IMR-90 (cell line): Measurements from ENCODE around the gene SLC9A3. TPM values are rescaled to one million over a fixed set of nuclear protein-coding genes. Genes with fewer than 3 reads are reported as not detected.
A peak's percentile ranks its signal among the peaks of the same experiment; 100 is the strongest.

ENCODE experiments used
- ATAC-seq: fragments of 200-7000 bp; cut with Tn5 transposase; 2 replicates; pipeline ENCODE4 v1.9.1; 2020; ENCODE audit warnings: low read depth, mild to moderate bottlenecking, moderate library complexity
- BruUV-seq: library from RNA; stranded (reverse); fragments of 400-500 nt; replicated peaks from 2 replicates; lab custom pipeline; 2021; lab: Mats Ljungman, UMichigan
- CTCF ChIA-PET: fragments of 300-600 bp; formaldehyde crosslinking; extraction: SDS; loops from one replicate; lab custom pipeline; 2021; ENCODE audit warnings: antibody characterized with exemption; lab: Yijun Ruan, JAX
- POLR2A ChIA-PET: fragments of 300-600 bp; sonication (Branson Sonifier 250); formaldehyde crosslinking; loops from one replicate; lab custom pipeline; 2022; ENCODE audit warnings: antibody characterized with exemption; ENCODE audit not compliant: unreplicated experiment; lab: Charles Lee
- DNase-seq: peaks from one replicate; pipeline ENCODE4 v3.0.0; 2013
- H2AFZ ChIP-seq: replicated peaks from 2 replicates; pipeline ENCODE3; 2013; ENCODE audit warnings: low read length, mild to moderate bottlenecking; ENCODE audit not compliant: poor library complexity
- H2AK5ac ChIP-seq: 2 replicates; pipeline ENCODE4 v1.6.1; 2013; ENCODE audit warnings: low read depth, low read length, inconsistent platforms
- H2AK9ac ChIP-seq: replicated peaks from 2 replicates; pipeline ENCODE3; 2013; ENCODE audit warnings: mild to moderate bottlenecking, low read depth, low read length, moderate library complexity; ENCODE audit not compliant: poor library complexity
- H2BK120ac ChIP-seq: 2 replicates; pipeline ENCODE4 v1.6.1; 2013; ENCODE audit warnings: low read depth, low read length, inconsistent platforms
- H2BK15ac ChIP-seq: 3 replicates; pipeline ENCODE4 v1.6.1; 2013; ENCODE audit warnings: low read depth, low read length, inconsistent platforms
- H2BK20ac ChIP-seq: 2 replicates; pipeline ENCODE4 v1.6.1; 2013; ENCODE audit warnings: low read depth, mild to moderate bottlenecking, inconsistent platforms, low read length, moderate library complexity
- H2BK5ac ChIP-seq: 2 replicates; pipeline ENCODE4 v1.6.1; 2013; ENCODE audit warnings: mild to moderate bottlenecking, low read depth, low read length, inconsistent platforms; ENCODE audit not compliant: poor library complexity, severe bottlenecking
- H3K14ac ChIP-seq: replicated peaks from 2 replicates; pipeline ENCODE4 v1.6.1; 2013; ENCODE audit warnings: low read depth, low read length, inconsistent platforms
- H3K18ac ChIP-seq: 2 replicates; pipeline ENCODE4 v1.6.1; 2013; ENCODE audit warnings: low read depth, low read length, control low read depth
- H3K23ac ChIP-seq: 2 replicates; pipeline ENCODE4 v1.6.1; 2013; ENCODE audit warnings: low read depth, low read length, inconsistent platforms
- H3K27ac ChIP-seq: 2 replicates; pipeline ENCODE4 v1.5.1; 2013; ENCODE audit warnings: mild to moderate bottlenecking, control low read depth, low read length; ENCODE audit not compliant: insufficient read depth
- H3K27me3 ChIP-seq: 2 replicates; pipeline ENCODE4 v1.6.1; 2013; ENCODE audit warnings: low read length; ENCODE audit not compliant: control insufficient read depth, insufficient read depth
- H3K36me3 ChIP-seq: 2 replicates; pipeline ENCODE4 v1.6.1; 2013; ENCODE audit warnings: low read length, mixed read lengths; ENCODE audit not compliant: control insufficient read depth, insufficient read depth
- H3K4ac ChIP-seq: 2 replicates; pipeline ENCODE4 v1.6.1; 2013; ENCODE audit warnings: low read depth, low read length, inconsistent platforms
- H3K4me1 ChIP-seq: 2 replicates; pipeline ENCODE4 v1.6.1; 2013; ENCODE audit warnings: low read length, mixed read lengths; ENCODE audit not compliant: control insufficient read depth, insufficient read depth
- H3K4me2 ChIP-seq: 2 replicates; pipeline ENCODE4 v1.6.1; 2013; ENCODE audit warnings: low read depth, mild to moderate bottlenecking, control low read depth, low read length, moderate library complexity
- H3K4me3 ChIP-seq: 2 replicates; pipeline ENCODE4 v1.5.1; 2013; ENCODE audit warnings: low read depth, mild to moderate bottlenecking, control low read depth, low read length, moderate library complexity; ENCODE audit not compliant: insufficient read depth
- H3K56ac ChIP-seq: 2 replicates; pipeline ENCODE4 v1.6.1; 2013; ENCODE audit warnings: low read length, inconsistent platforms; ENCODE audit not compliant: insufficient read depth; ENCODE audit errors: extremely low read depth
- H3K79me1 ChIP-seq, 2 experiments: 2 replicates each; pipeline ENCODE4 v1.6.1; 2013; ENCODE audit warnings: low read length in 2 of 2, inconsistent platforms in 1 of 2, low read depth in 1 of 2
- H3K9ac ChIP-seq: 2 replicates; pipeline ENCODE4 v1.6.1; 2013; ENCODE audit warnings: low read depth, low read length, control low read depth
- H3K9me1 ChIP-seq: 2 replicates; pipeline ENCODE4 v1.6.1; 2013; ENCODE audit warnings: low read length, inconsistent platforms; ENCODE audit not compliant: insufficient read depth
- H3K9me3 ChIP-seq: 2 replicates; pipeline ENCODE4 v1.6.1; 2013; ENCODE audit warnings: low read length; ENCODE audit not compliant: control insufficient read depth, insufficient read depth
- H4K20me1 ChIP-seq: 2 replicates; pipeline ENCODE4 v1.6.1; 2013; ENCODE audit warnings: low read length, inconsistent platforms; ENCODE audit not compliant: insufficient read depth
- H4K5ac ChIP-seq: 2 replicates; pipeline ENCODE4 v1.6.1; 2013; ENCODE audit warnings: mild to moderate bottlenecking, low read depth, low read length, control low read depth
- H4K8ac ChIP-seq, 2 experiments: 2 replicates each; pipeline ENCODE4 v1.6.1; 2013; ENCODE audit warnings: low read depth in 2 of 2, low read length in 2 of 2, control low read depth in 1 of 2, inconsistent platforms in 1 of 2
- H4K91ac ChIP-seq: 2 replicates; pipeline ENCODE4 v1.6.1; 2013; ENCODE audit warnings: low read depth, low read length, inconsistent platforms; ENCODE audit not compliant: insufficient read depth
- POLR2A ChIP-seq: IDR thresholded peaks from 2 replicates; pipeline ENCODE4 v1.6.1; 2012; ENCODE audit warnings: mild to moderate bottlenecking, low read depth, low read length
- RFX5 ChIP-seq: IDR thresholded peaks from 2 replicates; pipeline ENCODE4 v1.8.0; 2012; ENCODE audit warnings: low read depth, mild to moderate bottlenecking, low read length, moderate library complexity
- WGBS, 2 experiments: methylation state at CpG; one replicate each; pipeline versions ENCODE4 v1.1.5 to v1.1.7; 2013; ENCODE audit warnings: missing lambda C conversion rate in 2 of 2; ENCODE audit not compliant: insufficient read length in 1 of 2; ENCODE audit errors: extremely low coverage in 2 of 2; 5-methylcytosine and 5-hydroxymethylcytosine counted together
- dilution Hi-C: fragments of 300-500 bp; cut with HindIII; formaldehyde crosslinking; loops from one replicate; pipeline ENCODE4 v1.14.3; 2018; ENCODE audit warnings: low sequenced_read_pairs; ENCODE audit not compliant: unreplicated experiment
- in situ Hi-C: fragments of 300-500 bp; cut with MboI; formaldehyde crosslinking; loops from 3 replicates; pipeline ENCODE4 v1.14.3; 2019; ENCODE audit warnings: low sequenced_read_pairs, inconsistent platforms, mixed read lengths
- intact Hi-C: fragments of 100-400 bp; cut with micrococcal nuclease; formaldehyde crosslinking; loops from 2 replicates; pipeline ENCODE4 v1.10.0; 2022
- polyA plus RNA-seq, 3 experiments: library from polyadenylated mRNA; depleted of rRNA; stranded (reverse); fragments of >200 nt; gene quantifications; 2 replicates each; pipeline ENCODE4 v1.2.3, GENCODE V29; 2012; ENCODE audit warnings: low replicate concordance in 1 of 3
- total RNA-seq: library from RNA; depleted of rRNA; stranded (reverse); fragments of >200 nt; gene quantifications from 2 replicates; pipeline ENCODE4 v1.2.3, GENCODE V29; 2012
- TF ChIP-seq, protein P1 (sequence below): fragments of 150-350 bp; IDR thresholded peaks from 2 replicates; pipeline ENCODE4 v1.6.1; 2016; ENCODE audit warnings: low read depth, mild to moderate bottlenecking, low read length, moderate library complexity, borderline replicate concordance

The SLC9A3 gene
- total and polyA plus RNA-seq, 2 of the 4 experiments (the other 2 are of a cell fraction), result 0.72 to 1.5 TPM

- TF ChIP-seq, protein P1, sequence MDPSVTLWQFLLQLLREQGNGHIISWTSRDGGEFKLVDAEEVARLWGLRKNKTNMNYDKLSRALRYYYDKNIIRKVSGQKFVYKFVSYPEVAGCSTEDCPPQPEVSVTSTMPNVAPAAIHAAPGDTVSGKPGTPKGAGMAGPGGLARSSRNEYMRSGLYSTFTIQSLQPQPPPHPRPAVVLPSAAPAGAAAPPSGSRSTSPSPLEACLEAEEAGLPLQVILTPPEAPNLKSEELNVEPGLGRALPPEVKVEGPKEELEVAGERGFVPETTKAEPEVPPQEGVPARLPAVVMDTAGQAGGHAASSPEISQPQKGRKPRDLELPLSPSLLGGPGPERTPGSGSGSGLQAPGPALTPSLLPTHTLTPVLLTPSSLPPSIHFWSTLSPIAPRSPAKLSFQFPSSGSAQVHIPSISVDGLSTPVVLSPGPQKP, result no peak
Measured at GRCh38 chr5:472656-473550, 51.3 kb downstream of the SLC9A3 start (continued).

DNA sequence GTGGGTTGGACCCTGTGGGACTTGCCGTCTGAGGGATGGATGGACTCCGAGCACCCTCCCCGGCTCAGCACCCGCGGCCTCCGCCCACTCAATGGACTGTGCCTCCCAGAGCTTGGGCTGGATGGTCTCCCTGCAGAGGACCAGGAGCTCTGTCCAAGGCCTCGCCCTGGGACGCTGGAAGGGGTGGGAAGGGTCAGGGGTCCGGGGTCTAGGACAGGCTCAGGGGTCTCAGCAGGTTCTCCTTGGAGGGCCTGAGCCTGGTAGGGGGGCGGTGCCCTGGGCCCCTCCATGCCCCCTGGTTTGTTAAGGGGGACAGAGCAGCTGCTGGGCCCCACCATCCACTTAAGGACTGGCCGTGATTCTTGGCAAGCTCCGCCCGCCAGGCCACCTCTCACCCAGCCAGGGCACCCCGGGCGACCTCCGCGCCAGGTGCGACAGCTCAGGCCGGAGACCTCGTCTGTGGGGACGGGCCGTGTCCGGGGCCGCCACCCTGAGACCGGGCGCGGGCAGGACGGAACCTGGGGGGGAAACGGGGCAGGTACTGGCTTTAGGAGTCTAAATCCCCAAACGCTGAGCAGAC lies 52.1 kb downstream of the SLC9A3 start:
- in situ Hi-C loops (no loop called here), dilution Hi-C loops (no loop called here), intact Hi-C loops (loop anchor here (10.0 kb wide), 1 partner anchor 433 kb away; no protein-coding TSS in a partner anchor)
- peaks cover 12% of the 10 kb centered on the region for H3K36me3 ChIP-seq
- peak overlapping the region; percentile 2 for H2BK5ac ChIP-seq
- H4K91ac ChIP-seq, result peak overlapping the region; percentile 54
- TF ChIP-seq POLR2A (0 out of 2 replicates have a peak, but pooled peaks have one; percentile 5), RFX5 (no peak)
- H3K14ac ChIP-seq, result peak overlapping the region; percentile 83
- peaks cover 15 to 33% of the 10 kb centered on the region in 2 experiments for H3K79me1 ChIP-seq
- peak overlapping the region; percentile 51 for H3K4me3 ChIP-seq
- H3K18ac ChIP-seq, result no peak overlapping the region; the same call in 1 of the 2 replicates
- ATAC-seq (peak; percentile 2), DNase-seq (no peak)
- no peak overlapping the region for H2BK15ac ChIP-seq
- 16% methylated on average over 12 of the region's 30 CpGs; no CpG with 5 or more reads in 1 of the 2 experiments for WGBS, 2 experiments
- H3K4me2 ChIP-seq, result peak overlapping the region; percentile 78
- H3K4ac ChIP-seq, result peak overlapping the region; percentile 68
- no TSS peak for BruUV-seq
- H4K20me1 ChIP-seq, result peaks cover 4% of the 10 kb centered on the region; the same call in 1 of the 2 replicates
- H2AK9ac ChIP-seq, result peak overlapping the region; percentile 96
- H3K9ac ChIP-seq, result peak overlapping the region; percentile 72
- no peak overlapping the region for H3K56ac ChIP-seq
- POLR2A ChIA-PET, result no interaction called here
- no peak overlapping the region for H2BK20ac ChIP-seq
- H3K9me3 ChIP-seq, result no peaks in the 10 kb centered on the region
- no peaks in the 10 kb centered on the region for H3K27me3 ChIP-seq
- no peak overlapping the region for H2BK120ac ChIP-seq
- H2AK5ac ChIP-seq, result peak overlapping the region; percentile 43
- peaks cover 7% of the 10 kb centered on the region; the same call in 1 of the 2 replicates for H3K4me1 ChIP-seq
- H3K23ac ChIP-seq, result peak overlapping the region; percentile 93; the same call in 1 of the 2 replicates
- CTCF ChIA-PET, result no interaction called here
- H2AFZ ChIP-seq, result peak overlapping the region; percentile 90
- peak overlapping the region; percentile 55 to 82; a peak in 2 of 4 replicates for H4K8ac ChIP-seq
- H3K27ac ChIP-seq, result peak overlapping the region; percentile 62
- H3K9me1 ChIP-seq, result peaks cover 4% of the 10 kb centered on the region
- peak overlapping the region; percentile 27 for H4K5ac ChIP-seq
